Tibial artery (tissue), 4 donors: Measurements from ENCODE around the gene CSE1L.
"Not testable (repeated sequence)": the region's sequence is repeated elsewhere in the genome, so short reads cannot be mapped to it uniquely, and the experiment has no call there.

Experiments
- DNase-seq, 2 donors: peaks; one replicate each; pipeline ENCODE4 v3.0.0-alpha.2; 2019
- H3K27ac ChIP-seq, 2 donors: fragments of 200-600 bp; sonication (generic) in 1 of 2; 1 replicate in 1 of 2; 2 replicates in 1 of 2; pipeline ENCODE4 v1.5.1; 2018 to 2019; ENCODE audit warnings: mild to moderate bottlenecking in 1 of 2
- H3K27me3 ChIP-seq, 2 donors: fragments of 200-600 bp; sonication (generic) in 1 of 2; one replicate each; pipeline versions ENCODE4 v1.5.1 to v1.6.0; 2016 to 2019
- H3K36me3 ChIP-seq, 3 donors: fragments of 200-600 bp; sonication (generic) in 2 of 3; one replicate each; pipeline ENCODE4 v1.5.1; 2016 to 2019; ENCODE audit warnings: mild to moderate bottlenecking in 2 of 3
- H3K4me1 ChIP-seq, 4 donors: fragments of 200-600 bp; sonication (generic) in 2 of 4; 1 replicate in 3 of 4; 2 replicates in 1 of 4; pipeline ENCODE4 v1.5.1; 2016 to 2019
- H3K4me3 ChIP-seq, 2 donors: fragments of 200-600 bp; sonication (generic) in 1 of 2; 1 replicate in 1 of 2; 2 replicates in 1 of 2; pipeline ENCODE4 v1.5.1; 2018 to 2019; ENCODE audit warnings: mild to moderate bottlenecking in 2 of 2
- H3K9me3 ChIP-seq, 3 donors: fragments of 200-600 bp; sonication (generic) in 1 of 3; one replicate each; pipeline ENCODE4 v1.5.1; 2016 to 2019
- CTCF ChIP-seq, 2 experiments: fragments of 200-600 bp in 1 of 2; fragments of 450-650 bp in 1 of 2; IDR thresholded peaks; one replicate each; pipeline ENCODE4 v1.5.1; 2017 to 2019; ENCODE audit warnings: antibody characterized with exemption in 2 of 2, mild to moderate bottlenecking in 1 of 2, moderate library complexity in 1 of 2
- intact Hi-C: fragments of 100-400 bp; cut with DNase I; formaldehyde crosslinking; loops from one replicate; pipeline ENCODE4 v1.15.0; 2023; ENCODE audit warnings: low total_unique reads

Gene CSE1L

DNA sequence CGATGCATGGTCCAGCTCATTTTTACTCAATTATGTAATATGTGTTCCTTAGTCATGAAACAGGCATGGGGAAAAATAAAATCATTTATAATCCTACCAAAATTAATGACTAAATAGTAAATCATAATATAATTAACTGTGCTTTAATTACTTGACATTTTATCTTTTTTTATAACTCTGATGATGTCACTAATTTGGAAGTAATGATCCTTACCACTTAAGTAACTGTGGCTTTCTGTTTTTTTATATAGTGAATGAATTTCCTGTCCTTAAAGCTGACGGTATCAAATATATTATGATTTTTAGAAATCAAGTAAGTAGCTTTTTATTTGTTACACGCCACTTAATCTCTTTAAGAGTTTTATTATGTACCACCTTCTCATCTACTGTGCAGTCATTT is 32.2 kb downstream of the CSE1L start:
- no peaks in the 10 kb centered on the region for H3K27me3 ChIP-seq
- DNase-seq: no peak
- intact Hi-C loops: loop anchor here (10.0 kb wide), 1 partner anchor 64 kb away; no protein-coding TSS in a partner anchor
- H3K27ac ChIP-seq: no peak overlapping the region
- H3K4me1 ChIP-seq: no peaks in the 10 kb centered on the region
- H3K4me3 ChIP-seq: no peak overlapping the region
- no peak for TF ChIP-seq CTCF (IDR thresholded peaks at IDR 0.05)
- H3K9me3 ChIP-seq: no peaks in the 10 kb centered on the region
- H3K36me3 ChIP-seq: peaks cover 73 to 98% (median 84%) of the 10 kb centered on the region in 3 donors

DNA sequence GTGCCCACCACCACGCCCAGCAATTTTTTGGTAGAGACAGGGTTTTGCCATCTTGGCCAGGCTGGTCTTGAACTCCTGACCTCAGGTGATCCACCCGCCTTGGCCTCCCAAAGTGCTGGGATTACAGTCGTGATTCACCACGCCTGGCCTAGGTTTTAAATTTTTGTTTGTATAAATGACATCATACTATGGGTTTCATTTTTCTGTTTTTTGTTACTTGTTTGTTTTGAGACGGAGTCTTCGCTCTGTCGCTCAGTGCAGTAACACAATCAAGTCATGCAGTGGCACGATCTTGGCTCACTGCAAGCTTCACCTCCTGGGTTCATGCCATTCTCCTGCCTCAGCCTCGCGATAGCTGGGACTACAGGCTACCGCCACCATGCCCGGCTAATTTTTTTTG is 36.2 kb downstream of the CSE1L start:
- H3K27ac ChIP-seq, H3K27me3 ChIP-seq, H3K4me1 ChIP-seq, H3K9me3 ChIP-seq, H3K4me3 ChIP-seq, intact Hi-C loops, DNase-seq: not testable (repeated sequence)
- H3K36me3 ChIP-seq: peaks cover 70 to 98% (median 87%) of the 10 kb centered on the region in 3 donors

DNA sequence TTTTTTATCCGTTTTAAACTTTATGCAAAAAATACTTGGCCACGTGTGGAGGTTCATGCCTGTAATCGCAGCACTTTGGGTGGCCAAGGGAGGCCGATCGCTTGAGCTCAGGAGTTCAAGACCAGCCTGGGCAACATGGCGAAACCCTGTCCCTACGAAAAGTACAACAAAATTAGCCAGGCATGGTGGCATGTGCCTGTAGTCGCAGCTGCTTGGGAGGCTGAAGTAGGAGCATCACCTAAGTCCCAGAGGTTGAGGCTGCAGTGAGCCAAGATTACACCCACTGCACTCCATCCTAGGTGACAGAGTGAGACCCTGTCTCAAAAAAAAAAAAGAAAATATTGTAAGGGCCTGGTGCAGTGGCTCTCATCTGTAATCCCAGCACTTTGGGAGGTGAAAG is 45.0 kb downstream of the CSE1L start:
- intact Hi-C loops: no loop called here
- Histone ChIP-seq H3K27me3 (no peaks in the 10 kb centered on the region), H3K4me1 (no peaks in the 10 kb centered on the region), H3K36me3 (peaks cover 53 to 92% (median 70%) of the 10 kb centered on the region in 3 donors), H3K4me3 (no peak overlapping the region), H3K9me3 (no peaks in the 10 kb centered on the region), H3K27ac (no peak overlapping the region)
- TF ChIP-seq CTCF (IDR thresholded peaks at IDR 0.05): no peak
- DNase-seq: no peak

- peaks cover 60 to 92% (median 69%) of the 10 kb centered on the region in 3 donors for H3K36me3 ChIP-seq
- intact Hi-C loops: no loop called here
Measured at GRCh38 chr20:49091762-49092161, 45.6 kb downstream of the CSE1L start.

DNA sequence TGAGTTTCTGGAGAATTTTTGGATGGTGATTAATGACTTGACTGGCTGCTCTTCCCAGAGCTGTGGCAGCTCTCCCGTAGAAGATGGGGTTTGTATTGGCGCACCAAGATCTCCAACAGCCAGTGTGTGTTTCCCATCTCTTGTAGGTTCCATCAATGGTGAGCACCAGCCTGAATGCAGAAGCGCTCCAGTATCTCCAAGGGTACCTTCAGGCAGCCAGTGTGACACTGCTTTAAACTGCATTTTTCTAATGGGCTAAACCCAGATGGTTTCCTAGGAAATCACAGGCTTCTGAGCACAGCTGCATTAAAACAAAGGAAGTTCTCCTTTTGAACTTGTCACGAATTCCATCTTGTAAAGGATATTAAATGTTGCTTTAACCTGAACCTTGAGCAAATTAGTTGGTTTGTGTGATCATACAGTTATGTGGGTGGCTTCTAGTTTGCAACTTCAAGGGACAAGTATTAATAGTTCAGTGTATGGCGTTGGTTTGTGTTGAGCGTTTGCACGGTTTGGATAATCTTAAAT is 50.2 kb downstream of the CSE1L start:
- DNase-seq: no peak
- H3K27ac ChIP-seq: no peak overlapping the region
- TF ChIP-seq CTCF (IDR thresholded peaks at IDR 0.05): no peak
- peaks cover 55 to 82% (median 67%) of the 10 kb centered on the region in 3 donors for H3K36me3 ChIP-seq
- intact Hi-C loops: no loop called here
- no peak overlapping the region for H3K4me3 ChIP-seq
- H3K27me3 ChIP-seq: no peaks in the 10 kb centered on the region
- H3K4me1 ChIP-seq: no peaks in the 10 kb centered on the region
- H3K9me3 ChIP-seq: no peaks in the 10 kb centered on the region

More at GRCh38 chr20:49091762-49092161, 45.6 kb downstream of the CSE1L start:
- DNase-seq: no peak
- Histone ChIP-seq H3K27ac (no peak overlapping the region), H3K4me3 (no peak overlapping the region), H3K9me3 (no peaks in the 10 kb centered on the region), H3K27me3 (no peaks in the 10 kb centered on the region), H3K4me1 (no peaks in the 10 kb centered on the region)
- TF ChIP-seq CTCF (IDR thresholded peaks at IDR 0.05): no peak

GRCh38 chr20:49097159-49097558 is 51.0 kb downstream of the CSE1L start:
- intact Hi-C loops: no loop called here
- no peaks in the 10 kb centered on the region for H3K9me3 ChIP-seq
- H3K36me3 ChIP-seq: peaks cover 47 to 82% (median 65%) of the 10 kb centered on the region in 3 donors
- DNase-seq: no peak
- no peaks in the 10 kb centered on the region for H3K4me1 ChIP-seq
- H3K27me3 ChIP-seq: no peaks in the 10 kb centered on the region
- no peak overlapping the region for H3K27ac ChIP-seq
- H3K4me3 ChIP-seq: no peak overlapping the region
- TF ChIP-seq CTCF (IDR thresholded peaks at IDR 0.05): no peak
